Esophagus squamous epithelium (tissue), 5 donors: ENCODE results near the gene PLCH2. TPM values are rescaled to one million over a fixed set of nuclear protein-coding genes. Genes with fewer than 3 reads are reported as not detected.

Experiments used
- DNase-seq: peaks from one replicate; lab custom pipeline; 2025; lab: John Stamatoyannopoulos, UW
- H3K27ac ChIP-seq, 4 donors: fragments of 200-600 bp; sonication (generic); one replicate each; pipeline ENCODE4 v1.5.1; 2016 to 2019; ENCODE audit warnings: mild to moderate bottlenecking in 1 of 4
- H3K27me3 ChIP-seq, 4 donors: fragments of 200-600 bp; sonication (generic); 1 replicate in 3 of 4; 2 replicates in 1 of 4; pipeline versions ENCODE4 v1.5.1 to v1.6.0; 2017 to 2021; ENCODE audit warnings: antibody characterized with exemption in 1 of 4
- H3K36me3 ChIP-seq, 3 donors: fragments of 200-600 bp; sonication (generic); one replicate each; pipeline ENCODE4 v1.5.1; 2016 to 2019
- H3K4me1 ChIP-seq, 3 donors: fragments of 200-600 bp; sonication (generic); one replicate each; pipeline ENCODE4 v1.5.1; 2017 to 2019
- H3K4me3 ChIP-seq, 4 donors: fragments of 200-600 bp; sonication (generic); 1 replicate in 3 of 4; 2 replicates in 1 of 4; pipeline ENCODE4 v1.5.1; 2016 to 2019; ENCODE audit warnings: mild to moderate bottlenecking in 2 of 4, moderate library complexity in 1 of 4
- H3K9me3 ChIP-seq, 3 donors: fragments of 200-600 bp; sonication (generic); one replicate each; pipeline ENCODE4 v1.5.1; 2016 to 2019
- POLR2A ChIP-seq, 4 donors: fragments of 450-650 bp; IDR thresholded peaks; one replicate each; pipeline ENCODE4 v1.6.1; 2017; ENCODE audit warnings: antibody characterized with exemption in 4 of 4, mild to moderate bottlenecking in 4 of 4, moderate library complexity in 3 of 4
- WGBS, 2 donors: methylation state at CpG; one replicate each; pipeline ENCODE4 v1.1.5; 2018; 5-methylcytosine and 5-hydroxymethylcytosine counted together
- intact Hi-C: fragments of 100-400 bp; cut with DNase I; formaldehyde crosslinking; loops from one replicate; pipeline ENCODE4 v1.15.0; 2022
- total RNA-seq, 4 donors: library from RNA; depleted of rRNA; stranded (reverse); fragments of >200 nt; gene quantifications; one replicate each; pipeline ENCODE4 v1.1.0, GENCODE V29; 2016
- TF ChIP-seq, protein P1 (sequence below), 6 experiments: fragments of 450-650 bp in 4 of 6; fragments of 200-600 bp in 2 of 6; sonication (generic) in 2 of 6; IDR thresholded peaks; one replicate each; pipeline ENCODE4 v1.5.1; 2016 to 2019; ENCODE audit warnings: antibody characterized with exemption in 6 of 6, mild to moderate bottlenecking in 4 of 6, moderate library complexity in 4 of 6
- donor health status: DM: yes; HTN: yes; CAD: no.

PLCH2 gene
- total RNA-seq, 4 donors from 2014 or later = 26.1 to 34.3 (median 31.5) TPM

DNA sequence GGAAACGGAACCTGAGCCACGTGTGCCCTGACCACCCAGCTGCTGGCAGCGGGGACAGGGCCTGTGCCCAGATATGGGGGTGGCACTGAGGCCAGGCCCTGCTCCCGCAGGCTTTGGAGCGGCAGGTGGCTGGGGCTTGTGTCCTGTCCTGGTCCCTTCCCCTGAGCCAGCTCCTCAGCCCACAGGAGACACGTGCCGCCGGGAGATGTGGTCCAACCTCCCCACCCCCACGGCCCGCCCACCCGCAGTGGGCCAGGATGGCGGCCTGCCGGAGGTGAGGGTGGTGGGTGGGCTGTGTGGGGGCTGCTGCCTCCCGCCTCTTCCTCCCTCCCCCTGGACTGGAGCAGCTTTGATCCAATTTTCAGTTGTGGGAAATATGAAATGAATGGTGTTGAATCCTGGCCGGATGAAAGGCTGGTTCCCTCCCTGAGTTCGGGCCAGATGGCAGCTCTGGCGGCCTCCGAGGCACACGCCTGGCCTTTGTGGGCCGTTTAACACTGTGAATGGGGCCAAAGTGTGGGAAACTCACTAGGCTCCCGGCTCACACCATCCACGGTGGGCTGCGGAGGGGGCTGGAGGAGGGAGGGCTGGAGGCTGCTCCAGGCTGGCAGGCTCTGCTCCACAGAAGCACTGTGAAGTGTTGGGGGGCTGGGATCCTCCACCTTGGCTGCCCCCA, 56.5 kb downstream of the PLCH2 start:
- peaks cover 69 to 98% (median 74%) of the 10 kb centered on the region in 3 donors for H3K4me1 ChIP-seq

DNA sequence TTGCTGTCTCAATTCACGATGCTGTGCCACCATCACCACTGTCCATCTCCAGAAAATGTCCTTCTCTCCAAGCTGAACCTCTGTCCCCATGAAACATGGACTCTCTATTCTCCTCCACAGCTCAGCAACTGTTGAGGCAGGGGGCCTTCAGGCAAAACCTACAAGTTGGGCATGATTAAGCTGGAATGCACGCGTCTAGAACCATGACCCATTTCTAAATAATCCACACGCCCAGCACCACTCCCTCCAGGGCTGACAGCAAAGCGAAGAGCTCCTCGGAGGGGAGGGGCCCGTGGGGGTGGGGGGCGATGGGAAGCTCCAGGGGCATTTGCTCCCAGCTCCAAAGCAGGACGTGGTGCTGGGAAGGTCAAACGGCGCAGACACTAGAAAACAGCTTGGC, 57.3 kb downstream of the PLCH2 start:
- intact Hi-C loops = no loop called here
- 52 to 53% methylated on average over 4 to 6 of the region's 11 CpGs for WGBS, 2 donors
- Histone ChIP-seq H3K4me1 (peaks cover 63 to 95% (median 69%) of the 10 kb centered on the region in 3 donors), H3K36me3 (no peaks in the 10 kb centered on the region), H3K27me3 (peaks cover 0 to 98% (median 0%) of the 10 kb centered on the region in 4 donors), H3K9me3 (no peaks in the 10 kb centered on the region), H3K27ac (peak overlapping the region in 3 of 4 donors; percentile 5 to 39 (median 11)), H3K4me3 (no peak overlapping the region)
- TF ChIP-seq, protein P1, sequence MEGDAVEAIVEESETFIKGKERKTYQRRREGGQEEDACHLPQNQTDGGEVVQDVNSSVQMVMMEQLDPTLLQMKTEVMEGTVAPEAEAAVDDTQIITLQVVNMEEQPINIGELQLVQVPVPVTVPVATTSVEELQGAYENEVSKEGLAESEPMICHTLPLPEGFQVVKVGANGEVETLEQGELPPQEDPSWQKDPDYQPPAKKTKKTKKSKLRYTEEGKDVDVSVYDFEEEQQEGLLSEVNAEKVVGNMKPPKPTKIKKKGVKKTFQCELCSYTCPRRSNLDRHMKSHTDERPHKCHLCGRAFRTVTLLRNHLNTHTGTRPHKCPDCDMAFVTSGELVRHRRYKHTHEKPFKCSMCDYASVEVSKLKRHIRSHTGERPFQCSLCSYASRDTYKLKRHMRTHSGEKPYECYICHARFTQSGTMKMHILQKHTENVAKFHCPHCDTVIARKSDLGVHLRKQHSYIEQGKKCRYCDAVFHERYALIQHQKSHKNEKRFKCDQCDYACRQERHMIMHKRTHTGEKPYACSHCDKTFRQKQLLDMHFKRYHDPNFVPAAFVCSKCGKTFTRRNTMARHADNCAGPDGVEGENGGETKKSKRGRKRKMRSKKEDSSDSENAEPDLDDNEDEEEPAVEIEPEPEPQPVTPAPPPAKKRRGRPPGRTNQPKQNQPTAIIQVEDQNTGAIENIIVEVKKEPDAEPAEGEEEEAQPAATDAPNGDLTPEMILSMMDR (IDR thresholded peaks at IDR 0.05) = no peak
- TF ChIP-seq POLR2A (IDR thresholded peaks at IDR 0.05) = no peak
- no peak for DNase-seq

More for the DNA sequence above, 56.5 kb downstream of the PLCH2 start:
- WGBS, 2 donors = 60 to 67% methylated on average over 5 to 7 of the region's 23 CpGs
- no peak for TF ChIP-seq POLR2A (IDR thresholded peaks at IDR 0.05)
- TF ChIP-seq, protein P1 (IDR thresholded peaks at IDR 0.05) = no peak
- peak overlapping the region in 3 of 4 donors; percentile 5 to 39 (median 11) for H3K27ac ChIP-seq
- no peaks in the 10 kb centered on the region for H3K36me3 ChIP-seq
- intact Hi-C loops = no loop called here
- H3K27me3 ChIP-seq = peaks cover 0 to 98% (median 0%) of the 10 kb centered on the region in 4 donors
- no peak for DNase-seq
- no peaks in the 10 kb centered on the region for H3K9me3 ChIP-seq
- H3K4me3 ChIP-seq = no peak overlapping the region

DNA sequence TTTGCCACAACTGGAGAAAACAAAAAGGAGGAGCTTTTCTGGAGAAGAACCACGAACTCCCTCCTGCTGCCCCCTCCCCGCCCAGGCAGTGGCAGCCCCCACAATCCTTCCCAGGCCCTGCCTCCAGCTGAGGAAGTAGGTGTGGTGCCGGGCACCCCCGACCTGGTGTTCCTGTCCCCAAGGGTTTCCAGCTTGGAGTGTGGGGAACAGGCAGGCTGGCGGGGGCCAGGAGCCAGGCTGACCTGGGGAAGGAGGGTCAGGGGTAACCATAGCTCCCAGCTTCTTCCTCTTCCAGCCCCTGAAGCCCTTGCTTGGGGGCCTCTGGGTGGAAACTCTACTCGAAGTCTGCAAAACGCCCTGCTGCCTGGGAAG, 58.2 kb downstream of the PLCH2 start:
- intact Hi-C loops = no loop called here
- H3K4me1 ChIP-seq = peaks cover 55 to 86% (median 61%) of the 10 kb centered on the region in 3 donors

DNA sequence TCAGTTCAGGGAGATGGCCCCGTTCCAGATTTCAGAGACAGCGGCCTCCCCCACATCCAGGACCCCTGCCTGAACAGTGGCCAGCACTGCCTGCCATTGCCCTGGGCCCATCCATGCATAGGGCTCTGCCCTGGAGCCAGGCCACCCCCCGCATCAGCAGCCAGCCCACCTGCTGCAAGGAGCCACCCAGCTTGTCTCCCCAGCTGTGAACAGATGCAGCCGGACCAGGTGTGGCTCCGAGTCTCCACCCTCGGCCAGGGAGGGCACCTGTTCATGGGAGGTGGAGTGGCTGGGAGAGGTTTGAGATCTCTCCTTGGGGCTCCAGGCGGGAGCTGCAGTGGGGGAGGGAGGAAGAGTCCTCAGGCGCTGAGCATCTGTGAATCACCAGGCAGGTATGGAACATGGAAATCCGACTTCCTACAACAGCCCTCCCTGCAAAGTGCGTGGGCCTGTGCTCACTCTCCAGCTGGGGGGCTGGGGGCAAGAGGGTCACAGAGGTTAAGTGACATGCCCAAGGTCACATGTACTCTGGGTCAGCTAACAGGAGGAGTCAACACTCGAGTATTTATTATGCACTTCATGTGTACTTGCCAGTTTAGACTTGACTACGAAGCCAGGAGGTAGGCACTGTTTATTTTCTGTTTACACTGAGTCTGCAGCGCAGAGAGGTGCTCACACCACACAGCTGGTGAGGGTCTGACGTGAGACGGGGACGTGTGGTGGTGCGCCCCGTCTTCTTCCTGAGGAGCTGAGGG, 58.8 kb downstream of the PLCH2 start:
- intact Hi-C loops = no loop called here
- peaks cover 53 to 80% (median 55%) of the 10 kb centered on the region in 3 donors for H3K4me1 ChIP-seq
- no peaks in the 10 kb centered on the region for H3K9me3 ChIP-seq
- peak overlapping the region in 1 of 4 donors; percentile 5 for H3K4me3 ChIP-seq
- TF ChIP-seq POLR2A (IDR thresholded peaks at IDR 0.05) = no peak
- TF ChIP-seq, protein P1 (IDR thresholded peaks at IDR 0.05) = no peak
- peak overlapping the region in 3 of 4 donors; percentile 4 to 63 (median 49) for H3K27ac ChIP-seq
- WGBS, 2 donors = 39% methylated on average over 5 of the region's 18 CpGs; no CpG with 5 or more reads in 1 of the 2 donors
- no peak for DNase-seq
- H3K27me3 ChIP-seq = peaks cover 0 to 100% (median 0%) of the 10 kb centered on the region in 4 donors
- H3K36me3 ChIP-seq = no peaks in the 10 kb centered on the region

More for the DNA sequence above, 58.2 kb downstream of the PLCH2 start:
- TF ChIP-seq POLR2A (IDR thresholded peaks at IDR 0.05) = no peak
- TF ChIP-seq, protein P1 (IDR thresholded peaks at IDR 0.05) = no peak
- Histone ChIP-seq H3K27me3 (peaks cover 0 to 99% (median 0%) of the 10 kb centered on the region in 4 donors), H3K27ac (peak overlapping the region; percentile 4 to 63 (median 43)), H3K9me3 (no peaks in the 10 kb centered on the region), H3K36me3 (no peaks in the 10 kb centered on the region), H3K4me3 (no peak overlapping the region)
- WGBS, 2 donors = 21% methylated on average over 2 of the region's 7 CpGs; no CpG with 5 or more reads in 1 of the 2 donors
- DNase-seq = no peak
